AG04449 (cell line): ENCODE measurements around the gene RIPK3.

Experiments
- CTCF ChIA-PET: fragments of 350-600 bp; formaldehyde crosslinking; extraction: SDS; loops from one replicate; lab custom pipeline; 2021; ENCODE audit warnings: antibody characterized with exemption; lab: Yijun Ruan, JAX
- POLR2A ChIA-PET: fragments of 400-600, 350-600 bp; formaldehyde crosslinking; extraction: SDS; loops from one replicate; lab custom pipeline; 2020; ENCODE audit warnings: antibody characterized with exemption, inconsistent platforms; lab: Yijun Ruan, JAX
- DNase-seq: peaks from one replicate; pipeline ENCODE4 v3.0.0-alpha.2; 2010; ENCODE audit warnings: low read depth, low spot score
- H3K4me3 ChIP-seq: 2 replicates; pipeline ENCODE4 v1.5.1; 2011; ENCODE audit warnings: low read depth, mild to moderate bottlenecking, control low read depth, low read length
- CTCF ChIP-seq: IDR thresholded peaks from one replicate; pipeline ENCODE4 v1.5.1; 2011; ENCODE audit warnings: mild to moderate bottlenecking, moderate library complexity, low read length, control low read depth, inconsistent platforms; ENCODE audit not compliant: insufficient read depth; ENCODE audit errors: missing control alignments

RIPK3 gene

GRCh38 chr14:24289649-24290280 lies 50.0 kb downstream of the RIPK3 start:
- no peak for TF ChIP-seq CTCF
- DNase-seq = no peak
- POLR2A ChIA-PET = no interaction called here
- CTCF ChIA-PET = interaction anchor here (1.3 to 5.2 kb wide), 4 partner anchors 9 to 47 kb away, joined by 3 to 34 read pairs (median 6); partner anchors contain the start of genes CIDEB and TINF2
- H3K4me3 ChIP-seq = no peak overlapping the region

- no peak overlapping the region for H3K4me3 ChIP-seq
- TF ChIP-seq CTCF = no peak
- CTCF ChIA-PET = interaction anchor here (3.1 kb wide), 1 partner anchor 11 kb away, joined by 20 read pairs; no protein-coding TSS in a partner anchor
- POLR2A ChIA-PET = no interaction called here
- DNase-seq = no peak
Observed at GRCh38 chr14:24286996-24287395, 52.8 kb downstream of the RIPK3 start.
